HG03064 (cell line): Measurements from ENCODE around the gene KRTAP9-6.
"Not testable (repeated sequence)": the region's sequence is repeated elsewhere in the genome, so short reads cannot be mapped to it uniquely, and the experiment has no call there.

Source experiments
- ATAC-seq: cut with Tn5 transposase; IDR thresholded peaks from one replicate; pipeline ENCODE4 v1.9.1; 2021; ENCODE audit warnings: low read depth; ENCODE audit not compliant: unreplicated experiment

Gene KRTAP9-6, protein sequence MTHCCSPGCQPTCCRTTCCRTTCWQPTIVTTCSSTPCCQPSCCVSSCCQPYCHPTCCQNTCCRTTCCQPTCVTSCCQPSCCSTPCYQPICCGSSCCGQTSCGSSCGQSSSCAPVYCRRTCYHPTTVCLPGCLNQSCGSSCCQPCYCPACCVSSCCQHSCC

GRCh38 chr17:41265078-41265477 is at the start of gene KRTAP9-6:
Gene KRTAP9-6, plus strand, starts transcription at chr17:41265378. Its CDS starts 0 bp downstream, at chr17:41265378.
- no peak for ATAC-seq

- ATAC-seq = no peak
Observed at GRCh38 chr17:41215681-41216080, 49.5 kb upstream of the KRTAP9-6 start.

DNA sequence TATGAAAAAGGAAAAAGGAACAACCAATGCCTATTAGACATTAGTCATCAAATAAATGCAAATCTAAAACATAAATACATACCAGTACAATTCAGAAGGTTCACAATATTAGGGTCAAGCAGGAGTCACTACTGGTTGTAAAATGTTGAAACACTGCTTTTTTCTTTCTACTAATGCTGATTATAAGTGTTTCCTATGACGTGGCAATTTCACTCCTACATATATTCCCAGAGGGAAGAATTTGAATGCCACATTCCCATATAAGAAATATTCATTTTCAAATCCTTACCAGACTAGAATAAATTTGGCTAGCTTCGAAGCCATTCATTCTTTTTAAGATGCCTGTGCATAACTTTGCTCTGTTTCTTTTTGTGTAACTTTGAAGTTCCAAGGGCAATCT is 41.4 kb upstream of the KRTAP9-6 start:
- ATAC-seq = no peak

DNA sequence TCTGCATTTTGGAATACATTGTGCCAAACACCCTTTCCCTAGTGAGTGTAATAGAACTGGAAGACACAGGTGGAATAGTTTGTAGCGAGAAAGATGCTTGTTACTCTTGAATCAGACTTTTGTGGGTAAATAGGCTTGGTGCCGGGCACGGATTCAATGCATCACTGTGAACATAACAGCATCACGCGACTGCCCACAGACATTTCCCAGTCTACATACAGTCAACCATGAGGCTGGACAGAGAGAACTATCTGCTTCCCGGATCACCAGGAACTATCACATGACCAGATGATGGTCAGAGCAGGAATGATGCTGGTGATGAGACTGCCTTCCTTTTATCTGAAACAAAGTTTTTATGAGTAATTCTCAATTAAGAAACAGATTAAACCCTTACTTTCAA is 39.1 kb upstream of the KRTAP9-6 start:
- ATAC-seq = no peak

GRCh38 chr17:41226598-41227095 is 38.5 kb upstream of the KRTAP9-6 start, which contains the start of gene KRTAP9-2:
Gene KRTAP9-2, plus strand, starts transcription at chr17:41226648. Its CDS starts 7 bp downstream, at chr17:41226655.
- not testable (repeated sequence) for ATAC-seq

DNA sequence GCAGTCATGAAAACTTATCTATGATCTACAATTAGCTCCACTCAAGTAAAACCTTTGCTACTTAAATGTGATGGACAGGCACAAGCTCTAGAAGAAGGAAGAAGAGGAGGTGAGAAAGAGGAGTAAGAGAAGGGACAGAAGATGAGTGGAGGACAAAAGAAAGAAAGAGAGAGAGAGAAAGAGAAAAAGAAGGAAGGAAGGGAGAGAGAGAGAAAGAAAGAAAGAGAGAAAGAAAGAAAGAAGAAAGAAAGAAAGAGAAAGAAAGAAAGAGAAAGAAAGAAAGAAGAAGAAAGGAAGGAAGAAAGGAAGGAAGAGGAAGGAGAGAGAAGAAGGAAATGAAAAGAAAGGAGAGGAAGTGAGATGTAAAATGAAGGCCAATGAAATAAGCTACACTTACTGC is 35.1 kb upstream of the KRTAP9-6 start:
- no peak for ATAC-seq

- ATAC-seq = no peak
Observed at GRCh38 chr17:41231731-41232130, 33.4 kb upstream of the KRTAP9-6 start.

- ATAC-seq = not testable (repeated sequence)
Observed at GRCh38 chr17:41232399-41233105, 32.6 kb upstream of the KRTAP9-6 start, which contains the start of gene KRTAP9-3. Gene KRTAP9-3, plus strand, starts transcription at chr17:41232449. Its CDS starts 53 bp downstream, at chr17:41232502.

DNA sequence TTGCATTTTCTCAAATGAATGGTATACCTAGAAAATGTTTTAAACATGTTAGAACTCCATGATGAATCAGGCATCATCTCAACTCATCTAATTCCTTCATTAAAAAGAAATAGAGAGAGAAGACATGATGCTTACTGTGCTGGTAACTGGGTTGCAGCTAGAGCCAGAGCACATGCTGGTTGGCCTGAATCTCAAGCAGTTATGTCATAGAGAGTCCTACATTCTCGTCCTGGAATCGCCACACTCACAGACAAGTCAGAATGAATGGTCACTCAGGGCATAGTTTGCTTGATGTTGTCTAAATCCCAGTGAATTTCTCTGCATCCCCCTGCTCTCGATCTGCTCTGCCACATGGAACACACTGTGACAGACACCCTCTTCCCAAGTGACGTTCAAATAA is 28.1 kb upstream of the KRTAP9-6 start:
- not testable (repeated sequence) for ATAC-seq

DNA sequence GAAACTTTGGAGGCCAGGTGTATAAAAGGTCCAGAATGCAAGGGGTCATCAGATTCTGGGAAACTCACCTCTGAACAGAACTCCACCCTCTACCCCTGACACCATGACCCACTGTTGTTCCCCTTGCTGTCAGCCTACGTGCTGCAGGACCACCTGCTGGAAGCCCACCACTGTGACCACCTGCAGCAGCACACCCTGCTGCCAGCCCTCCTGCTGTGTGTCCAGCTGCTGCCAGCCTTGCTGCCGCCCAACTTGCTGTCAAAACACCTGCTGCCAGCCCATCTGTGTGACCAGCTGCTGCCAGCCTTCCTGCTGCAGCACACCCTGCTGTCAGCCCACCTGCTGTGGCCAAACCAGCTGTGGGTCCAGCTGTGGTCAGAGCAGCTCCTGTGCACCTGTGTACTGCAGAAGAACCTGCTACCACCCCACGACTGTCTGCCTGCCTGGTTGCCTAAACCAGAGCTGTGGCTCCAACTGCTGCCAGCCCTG is 27.2 kb upstream of the KRTAP9-6 start, which contains the start of gene KRTAP9-8:
TSS of gene KRTAP9-8 (plus strand) at position 51 of the 489 bp plus-strand sequence. CDS start at position 104, 53 bp downstream.
- ATAC-seq = not testable (repeated sequence)

DNA sequence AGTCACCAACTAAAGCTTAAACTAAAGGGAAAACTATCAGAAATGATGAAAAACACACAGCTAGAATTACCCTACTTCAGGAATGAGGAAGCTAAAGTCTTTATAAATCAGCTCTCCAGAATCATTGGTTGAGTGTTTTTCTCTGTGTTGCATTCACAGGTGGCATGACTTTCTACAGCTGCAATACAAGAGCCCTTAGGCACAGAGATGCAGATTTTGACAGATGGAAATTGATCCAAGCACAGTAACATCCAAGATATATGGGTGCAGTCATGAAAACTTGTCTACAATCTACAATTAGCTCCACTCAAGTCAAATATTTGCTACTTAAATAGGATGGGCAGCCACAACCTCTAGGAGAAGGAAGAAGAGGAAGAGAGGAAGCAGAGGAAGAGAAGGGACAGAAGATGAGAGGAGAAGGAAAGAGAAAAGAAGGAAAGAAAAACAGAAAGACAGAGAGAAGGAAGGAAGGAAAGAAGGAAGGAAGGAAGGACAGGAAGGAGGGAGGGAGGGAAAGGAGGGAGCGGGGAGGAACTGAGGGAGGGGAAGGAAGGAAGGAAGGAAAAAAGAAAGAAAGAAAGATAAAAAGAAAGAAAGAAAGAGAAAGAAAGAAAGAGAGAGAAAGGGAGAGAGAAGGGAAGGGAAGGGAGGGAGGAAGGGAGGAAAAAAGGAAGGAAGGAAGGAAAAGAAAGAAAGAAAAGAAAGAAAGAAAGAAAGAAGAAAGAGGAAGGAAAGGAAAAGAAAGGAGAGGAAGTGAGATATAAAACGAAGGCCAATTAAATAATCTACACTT is 18.0 kb upstream of the KRTAP9-6 start:
- ATAC-seq = not testable (repeated sequence)

- not testable (repeated sequence) for ATAC-seq
Observed at GRCh38 chr17:41249637-41250240, 15.4 kb upstream of the KRTAP9-6 start, which contains the start of gene KRTAP9-4. Gene KRTAP9-4, plus strand, starts transcription at chr17:41249687. Its CDS starts 34 bp downstream, at chr17:41249721.

- ATAC-seq = no peak
Observed at GRCh38 chr17:41251261-41251660, 13.9 kb upstream of the KRTAP9-6 start.

DNA sequence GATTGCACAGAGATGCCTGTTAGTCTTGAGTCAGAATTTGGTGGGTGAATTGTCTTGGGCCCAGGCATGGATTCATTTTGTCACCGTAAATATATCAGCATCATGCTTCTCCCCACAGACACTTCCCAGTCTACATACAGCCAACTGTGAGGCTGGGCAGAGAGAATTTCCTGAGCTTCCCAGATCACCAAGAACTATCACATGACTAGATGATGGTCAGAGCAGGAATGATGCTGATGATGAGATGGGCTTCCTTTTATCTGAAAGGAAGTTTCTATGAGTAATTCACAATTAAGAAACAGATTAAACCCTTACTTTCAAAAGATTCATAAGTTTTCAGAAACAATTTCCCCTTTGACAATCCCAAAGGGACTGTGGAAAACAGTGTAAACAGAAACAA is 10.3 kb upstream of the KRTAP9-6 start:
- ATAC-seq = no peak

- not testable (repeated sequence) for ATAC-seq
Observed at GRCh38 chr17:41255381-41256290, 9.5 kb upstream of the KRTAP9-6 start, which contains the start of gene KRTAP9-9. Gene KRTAP9-9, plus strand, starts transcription at chr17:41255384.

GRCh38 chr17:41256291-41256685 is 8.9 kb upstream of the KRTAP9-6 start:
- ATAC-seq = no peak

- no peak for ATAC-seq
Observed at GRCh38 chr17:41258406-41258805, 6.8 kb upstream of the KRTAP9-6 start.

- ATAC-seq = no peak
Observed at GRCh38 chr17:41263212-41263611, 2.0 kb upstream of the KRTAP9-6 start.

DNA sequence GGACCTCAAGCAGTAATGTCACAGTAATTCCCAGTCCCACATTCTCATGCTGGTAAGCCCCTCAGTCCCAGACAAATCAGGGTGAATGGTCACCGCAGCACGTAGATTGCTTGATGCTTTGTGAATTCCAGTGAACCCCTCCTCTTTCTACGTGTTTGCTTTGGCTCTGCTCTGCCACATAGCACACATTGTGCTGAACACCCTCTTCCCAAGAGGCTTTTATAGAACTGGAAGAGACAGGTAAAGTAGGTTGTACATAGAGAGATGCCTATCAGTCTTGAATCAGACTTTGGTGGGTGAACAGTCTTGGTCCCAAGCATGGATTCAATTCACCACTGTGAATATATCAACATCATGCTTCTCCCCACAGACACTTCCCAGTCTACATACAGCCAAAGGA is 579 bp upstream of the KRTAP9-6 start:
- ATAC-seq = no peak
